HG03060 (cell line): Measurements from ENCODE around the gene PREX1.
"Not testable (repeated sequence)": the region's sequence is repeated elsewhere in the genome, so short reads cannot be mapped to it uniquely, and the experiment has no call there.

Experiments used
- ATAC-seq: cut with Tn5 transposase; IDR thresholded peaks from one replicate; pipeline ENCODE4 v1.9.1; 2021; ENCODE audit warnings: low read depth, moderate number of reproducible peaks; ENCODE audit not compliant: unreplicated experiment

Gene PREX1, protein sequence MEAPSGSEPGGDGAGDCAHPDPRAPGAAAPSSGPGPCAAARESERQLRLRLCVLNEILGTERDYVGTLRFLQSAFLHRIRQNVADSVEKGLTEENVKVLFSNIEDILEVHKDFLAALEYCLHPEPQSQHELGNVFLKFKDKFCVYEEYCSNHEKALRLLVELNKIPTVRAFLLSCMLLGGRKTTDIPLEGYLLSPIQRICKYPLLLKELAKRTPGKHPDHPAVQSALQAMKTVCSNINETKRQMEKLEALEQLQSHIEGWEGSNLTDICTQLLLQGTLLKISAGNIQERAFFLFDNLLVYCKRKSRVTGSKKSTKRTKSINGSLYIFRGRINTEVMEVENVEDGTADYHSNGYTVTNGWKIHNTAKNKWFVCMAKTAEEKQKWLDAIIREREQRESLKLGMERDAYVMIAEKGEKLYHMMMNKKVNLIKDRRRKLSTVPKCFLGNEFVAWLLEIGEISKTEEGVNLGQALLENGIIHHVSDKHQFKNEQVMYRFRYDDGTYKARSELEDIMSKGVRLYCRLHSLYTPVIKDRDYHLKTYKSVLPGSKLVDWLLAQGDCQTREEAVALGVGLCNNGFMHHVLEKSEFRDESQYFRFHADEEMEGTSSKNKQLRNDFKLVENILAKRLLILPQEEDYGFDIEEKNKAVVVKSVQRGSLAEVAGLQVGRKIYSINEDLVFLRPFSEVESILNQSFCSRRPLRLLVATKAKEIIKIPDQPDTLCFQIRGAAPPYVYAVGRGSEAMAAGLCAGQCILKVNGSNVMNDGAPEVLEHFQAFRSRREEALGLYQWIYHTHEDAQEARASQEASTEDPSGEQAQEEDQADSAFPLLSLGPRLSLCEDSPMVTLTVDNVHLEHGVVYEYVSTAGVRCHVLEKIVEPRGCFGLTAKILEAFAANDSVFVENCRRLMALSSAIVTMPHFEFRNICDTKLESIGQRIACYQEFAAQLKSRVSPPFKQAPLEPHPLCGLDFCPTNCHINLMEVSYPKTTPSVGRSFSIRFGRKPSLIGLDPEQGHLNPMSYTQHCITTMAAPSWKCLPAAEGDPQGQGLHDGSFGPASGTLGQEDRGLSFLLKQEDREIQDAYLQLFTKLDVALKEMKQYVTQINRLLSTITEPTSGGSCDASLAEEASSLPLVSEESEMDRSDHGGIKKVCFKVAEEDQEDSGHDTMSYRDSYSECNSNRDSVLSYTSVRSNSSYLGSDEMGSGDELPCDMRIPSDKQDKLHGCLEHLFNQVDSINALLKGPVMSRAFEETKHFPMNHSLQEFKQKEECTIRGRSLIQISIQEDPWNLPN (N-terminal part only)

DNA sequence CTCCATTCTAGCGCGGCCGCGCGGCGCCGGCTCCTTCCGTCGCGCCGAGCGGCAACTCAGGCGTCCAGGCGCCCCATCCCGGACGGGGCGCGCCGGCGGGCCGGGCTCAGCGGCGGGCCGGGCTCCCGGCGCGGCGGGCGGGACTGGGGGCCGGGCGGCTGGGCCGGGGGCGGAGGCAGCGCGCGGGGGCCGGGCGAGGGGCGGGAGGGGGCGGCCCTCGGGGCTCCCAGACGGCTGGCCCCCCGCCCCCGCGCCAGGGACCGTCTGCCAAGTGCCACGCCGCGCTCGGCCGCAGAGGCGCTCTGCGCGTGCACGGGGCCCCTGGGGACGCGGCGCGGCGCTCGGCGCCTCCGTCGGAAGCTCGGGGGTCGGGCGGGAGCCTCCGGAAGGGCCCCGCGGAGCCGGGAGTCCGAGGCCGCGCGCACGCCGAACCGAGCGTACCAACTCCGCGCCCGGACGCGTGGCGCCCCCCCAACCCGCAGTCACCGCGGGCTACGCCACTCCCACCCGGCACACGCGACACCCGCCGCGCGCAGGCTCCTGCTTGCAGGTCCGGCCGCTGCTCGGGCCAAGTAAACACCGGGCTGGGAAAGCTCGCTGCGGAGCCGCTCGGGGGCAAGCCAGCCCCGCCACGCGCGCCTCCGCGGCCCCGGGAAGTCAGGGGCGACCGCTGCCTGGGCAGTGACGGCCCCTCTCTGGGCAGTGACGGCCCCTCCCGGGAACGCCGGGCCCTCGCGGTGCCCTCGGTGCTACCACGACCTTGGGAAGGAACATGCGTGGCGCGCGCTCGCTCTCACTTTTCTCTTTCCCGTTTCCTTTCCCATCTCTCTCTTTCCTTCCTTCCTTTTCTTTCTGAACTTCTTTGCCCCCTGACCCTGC lies at the start of gene PREX1:
Gene PREX1 (minus strand): TSS at position 145 of the 879 bp plus-strand sequence. CDS start 139 bp downstream, at position 6.
- no peak for ATAC-seq

DNA sequence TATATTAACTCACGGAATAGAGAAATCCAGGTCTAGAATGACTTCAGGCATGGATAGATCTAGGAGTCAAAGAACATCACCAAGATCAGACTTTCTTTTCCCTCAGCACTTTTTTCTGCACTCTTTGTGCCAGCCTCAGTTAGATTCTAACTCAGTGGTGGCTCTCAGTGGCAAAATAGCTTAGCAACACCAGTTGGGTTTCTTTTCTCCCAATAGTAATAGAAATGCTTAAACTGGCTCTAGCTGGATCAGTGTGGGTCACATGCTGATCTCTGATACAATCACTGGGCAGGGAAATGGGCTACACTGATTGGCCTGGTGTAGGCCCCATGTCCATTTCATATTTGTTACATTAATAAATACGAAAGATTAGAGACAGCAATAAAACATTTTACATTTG lies 49.5 kb upstream of the PREX1 start:
- no peak for ATAC-seq

DNA sequence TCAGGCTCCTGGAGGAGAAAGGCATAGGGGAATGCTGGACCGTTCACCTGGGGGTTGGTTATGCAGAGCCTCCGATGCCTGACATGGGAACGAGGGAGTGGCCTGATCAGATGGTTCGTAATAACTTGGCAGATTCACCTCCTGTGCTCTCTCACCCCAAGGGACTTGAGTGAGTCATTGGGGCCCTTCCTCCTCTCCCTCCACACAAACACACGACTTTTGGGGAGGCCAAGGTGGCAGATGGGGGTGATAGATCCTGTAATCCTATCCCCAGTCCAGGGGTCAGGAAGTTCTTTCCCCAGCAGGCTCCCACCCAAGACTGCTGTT lies 48.1 kb upstream of the PREX1 start:
- ATAC-seq: no peak

DNA sequence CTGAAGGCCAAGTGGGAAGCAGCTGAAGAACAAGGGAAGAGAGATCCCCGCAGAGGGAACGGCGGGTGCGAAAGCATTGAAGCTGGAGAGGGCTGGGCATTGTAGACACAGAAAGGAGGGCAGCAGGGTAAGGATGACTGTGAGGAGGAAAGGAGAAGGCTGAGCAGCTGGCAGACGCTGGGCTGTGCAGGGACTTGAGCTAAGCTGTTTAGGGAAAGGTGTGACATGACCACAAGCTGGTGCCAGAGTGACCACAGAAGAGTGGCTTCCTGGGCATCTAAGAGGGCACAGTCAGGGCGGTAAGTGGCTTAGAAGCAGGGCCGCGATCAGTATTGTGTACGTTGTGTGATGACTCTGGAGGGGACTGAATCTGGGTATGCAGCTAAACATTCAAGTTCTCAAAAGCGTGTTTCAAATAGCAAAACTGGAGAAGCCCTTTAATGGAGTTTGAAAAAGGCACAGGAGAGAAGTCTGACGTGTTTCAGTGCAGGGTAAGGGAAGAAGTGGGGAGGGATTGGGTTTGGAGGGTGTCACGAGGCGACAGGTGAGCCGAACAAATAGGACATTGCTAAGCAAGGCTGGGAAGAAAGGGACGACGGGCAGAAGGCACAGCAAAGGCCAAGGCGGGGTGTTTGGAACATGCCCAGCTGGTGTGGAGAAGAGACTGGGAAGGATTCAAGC lies 47.6 kb upstream of the PREX1 start:
- no peak for ATAC-seq

DNA sequence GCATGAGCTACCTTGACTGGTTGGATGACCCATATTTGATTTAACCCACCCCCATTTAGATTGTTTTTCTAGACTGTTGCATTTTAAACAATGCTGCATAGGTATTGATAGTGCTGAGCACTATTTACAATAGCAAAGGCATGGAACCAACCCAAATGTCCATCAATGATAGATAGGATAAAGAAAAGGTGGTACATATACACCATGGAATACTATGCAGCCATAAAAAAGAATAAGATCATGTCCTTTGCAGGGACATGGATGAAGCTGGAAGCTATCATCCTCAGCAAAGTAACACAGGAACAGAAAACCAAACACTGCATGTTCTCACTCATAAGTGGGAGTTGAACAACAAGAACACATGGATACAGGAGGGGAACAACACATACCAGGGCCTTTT lies 41.6 kb upstream of the PREX1 start:
- not testable (repeated sequence) for ATAC-seq

DNA sequence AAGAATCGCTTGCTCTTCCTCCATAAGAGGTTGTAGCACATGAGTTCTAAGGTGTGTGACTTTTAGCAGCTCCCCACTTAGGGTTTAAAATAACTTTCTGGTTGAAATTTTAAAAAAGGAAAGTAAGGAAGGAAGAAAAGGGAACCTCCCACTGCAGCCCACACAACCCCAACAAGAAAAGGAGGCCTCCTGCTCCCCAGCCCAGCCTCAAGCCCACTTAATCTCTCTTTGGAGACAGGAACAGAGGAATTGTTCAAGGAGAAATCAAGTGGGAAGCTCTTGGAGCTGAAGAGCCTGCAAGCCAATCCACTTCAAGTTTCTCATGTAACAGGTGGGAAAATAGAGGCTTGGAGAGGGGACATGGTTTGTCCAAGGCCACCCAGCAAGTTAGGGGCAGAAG lies 39.1 kb upstream of the PREX1 start:
- ATAC-seq: no peak

DNA sequence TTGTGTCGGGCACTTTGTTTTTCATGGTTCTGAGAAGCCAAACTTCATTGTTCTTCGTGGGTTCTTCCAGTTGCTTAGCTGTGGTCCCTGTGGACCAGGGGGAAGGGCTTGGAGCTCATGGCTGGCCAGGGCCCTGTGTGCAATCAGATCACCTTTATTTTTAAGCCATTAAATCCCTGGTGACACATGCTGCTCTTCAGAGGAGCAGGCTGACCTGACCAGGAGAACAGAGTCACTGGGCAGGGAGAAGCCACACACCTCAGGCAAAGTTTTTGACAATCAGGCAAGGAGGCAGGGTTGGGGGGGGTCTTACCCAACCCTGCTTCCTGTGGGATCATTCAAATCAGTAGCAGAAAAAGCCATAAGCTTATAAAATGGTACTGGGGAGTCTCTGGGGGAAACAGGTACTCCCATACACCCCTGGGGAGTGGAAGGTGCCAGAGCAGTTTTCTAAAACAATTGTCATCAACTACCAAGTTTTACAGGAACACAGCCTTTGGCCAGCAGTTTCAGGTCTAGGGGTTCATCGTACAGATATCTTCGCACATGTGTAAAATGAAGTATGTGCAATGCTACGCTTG lies 37.0 kb upstream of the PREX1 start:
- no peak for ATAC-seq

DNA sequence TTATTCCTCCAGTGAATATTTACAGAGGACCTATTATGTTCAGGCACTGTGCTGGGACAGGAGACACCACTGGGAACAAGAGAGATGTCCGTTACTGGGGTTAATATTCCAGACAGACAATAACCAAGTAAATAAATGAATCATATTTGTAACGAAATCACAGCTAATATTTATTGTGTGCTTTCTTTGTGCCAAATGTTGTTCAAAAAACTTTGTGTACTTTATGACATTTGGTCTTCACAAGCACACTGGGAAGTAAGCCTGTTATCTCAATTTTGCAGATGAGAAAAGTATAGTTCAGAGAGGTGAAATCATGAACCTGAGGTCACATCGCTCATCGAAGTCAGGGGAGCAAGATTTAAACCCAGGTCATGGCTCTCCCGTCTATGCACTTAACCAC lies 36.5 kb upstream of the PREX1 start:
- ATAC-seq: no peak

DNA sequence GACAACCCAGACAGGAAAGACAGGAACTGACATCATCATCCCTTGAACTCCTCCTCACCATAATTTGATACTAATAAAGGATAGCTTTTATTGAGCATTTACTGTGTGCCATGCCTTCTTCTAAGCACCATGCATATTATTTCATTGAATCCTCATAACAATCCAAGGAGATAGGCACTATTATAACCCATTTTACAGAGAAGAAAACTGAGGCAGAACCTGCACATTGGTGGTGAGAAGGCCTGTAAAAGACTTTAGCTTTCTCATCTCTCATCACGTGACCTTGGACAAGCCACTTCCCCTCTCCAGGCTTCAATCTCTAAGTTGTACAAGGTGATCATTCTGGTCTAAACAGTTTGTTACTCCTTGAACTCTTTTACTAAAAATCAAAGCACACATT lies 34.5 kb upstream of the PREX1 start:
- ATAC-seq: no peak

DNA sequence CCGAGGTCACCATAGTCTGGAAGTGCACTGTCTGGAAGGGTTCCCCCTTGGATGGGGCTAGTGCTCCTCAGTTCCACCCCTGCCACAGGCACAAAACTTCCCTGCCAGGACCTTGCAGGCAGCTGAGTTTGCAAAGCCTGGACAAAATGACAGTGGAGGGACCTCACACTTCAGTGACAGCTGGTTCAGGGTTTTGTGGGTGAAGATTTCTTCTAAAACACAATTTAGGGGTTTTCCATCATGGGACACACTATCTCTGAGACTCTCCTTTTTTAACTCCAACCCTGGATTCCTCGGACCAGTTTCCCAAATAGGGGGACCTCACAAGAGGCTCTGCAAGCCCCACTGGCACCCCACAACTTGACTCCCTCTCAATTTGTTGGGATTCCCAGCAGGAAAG lies 33.6 kb upstream of the PREX1 start:
- ATAC-seq: no peak

DNA sequence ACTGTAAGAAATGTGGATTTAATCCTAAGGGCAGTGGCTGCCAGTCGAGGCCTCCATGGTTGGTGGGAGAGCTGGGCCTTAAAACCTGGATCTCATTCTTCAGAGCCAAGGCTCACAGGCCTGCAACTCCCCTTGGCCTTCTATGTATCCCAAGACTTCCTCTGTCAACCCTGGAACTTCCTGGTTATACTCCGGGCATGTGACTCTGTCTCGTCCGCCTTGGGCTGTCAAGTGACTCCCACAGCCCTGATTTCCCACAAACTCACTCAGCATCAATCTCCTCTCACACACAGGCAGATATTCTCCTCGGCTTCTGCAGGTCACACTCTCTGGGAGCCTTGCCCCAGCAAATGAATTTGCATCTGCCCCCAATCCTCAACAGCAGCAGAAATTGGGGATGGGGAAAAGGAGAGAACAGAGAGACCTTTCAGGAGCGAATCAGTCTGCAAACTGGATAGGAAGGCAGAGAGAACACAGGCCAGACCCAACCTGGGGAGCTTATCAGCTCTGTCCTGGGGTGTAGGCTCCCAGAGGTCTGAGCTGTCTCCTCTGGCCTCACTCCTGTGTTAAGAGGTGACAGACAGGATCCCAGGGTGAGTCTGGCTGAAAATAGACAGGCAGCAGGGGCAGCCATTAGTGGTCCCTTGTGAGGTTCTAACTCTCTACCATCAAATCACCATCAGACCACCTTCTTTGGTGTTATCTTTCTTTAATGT lies 30.4 kb upstream of the PREX1 start:
- ATAC-seq: no peak

DNA sequence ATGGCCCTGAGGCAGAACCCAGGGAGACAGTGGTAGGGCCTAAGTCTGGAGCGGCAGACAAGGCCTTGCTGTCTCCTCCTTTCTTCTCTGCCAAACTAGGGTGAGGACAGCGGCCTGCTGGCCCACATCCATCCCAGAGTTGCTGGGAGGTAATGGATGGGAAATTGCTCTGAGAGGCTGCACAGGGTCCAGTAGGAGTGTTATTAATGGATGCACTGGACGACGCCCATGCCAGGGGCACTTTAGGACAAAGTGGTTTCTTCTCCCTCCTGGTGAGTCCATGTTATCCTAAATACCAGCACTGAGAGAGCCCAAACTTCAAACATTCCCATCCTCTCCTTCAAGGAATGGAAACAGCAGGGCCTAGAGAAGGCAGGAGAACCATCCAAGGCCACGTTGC lies 28.3 kb upstream of the PREX1 start:
- ATAC-seq: no peak

DNA sequence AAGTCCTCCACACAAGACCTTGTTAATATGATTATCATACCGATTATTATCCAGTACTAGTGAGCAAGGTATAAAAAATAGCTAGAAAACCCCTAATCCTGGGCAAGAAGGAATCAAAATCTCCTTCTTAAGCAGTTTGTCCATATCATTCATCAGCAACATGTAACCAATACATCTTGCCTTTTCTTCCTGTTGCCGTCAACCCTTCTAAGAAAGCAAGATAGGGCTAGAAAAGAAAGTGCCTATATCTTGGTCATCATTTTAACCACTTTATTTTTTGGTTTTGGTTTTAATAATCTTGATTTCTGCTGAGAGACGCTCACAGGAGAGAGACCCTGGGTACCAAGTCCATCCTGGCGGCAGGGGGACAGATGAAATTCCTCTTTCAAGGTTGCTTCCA lies 27.2 kb upstream of the PREX1 start:
- no peak for ATAC-seq

DNA sequence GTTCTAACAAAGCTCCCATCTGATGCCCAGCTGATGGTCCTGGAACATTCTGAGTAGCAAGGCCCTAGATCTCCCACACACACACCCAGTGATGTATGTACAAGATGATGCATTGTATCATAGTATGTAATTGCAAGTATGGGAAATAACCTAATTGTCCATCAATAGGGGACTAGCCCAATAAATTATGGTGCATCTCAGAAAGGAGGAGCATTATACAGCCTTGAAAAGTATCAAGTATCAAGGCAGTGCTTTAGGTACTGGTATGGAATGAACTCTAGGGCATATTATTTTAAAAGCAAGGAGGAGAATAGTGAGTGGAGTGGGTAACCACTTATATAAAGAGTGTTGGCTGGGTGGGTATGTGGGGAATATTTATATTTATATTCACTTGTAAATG lies 24.8 kb upstream of the PREX1 start:
- ATAC-seq: no peak

DNA sequence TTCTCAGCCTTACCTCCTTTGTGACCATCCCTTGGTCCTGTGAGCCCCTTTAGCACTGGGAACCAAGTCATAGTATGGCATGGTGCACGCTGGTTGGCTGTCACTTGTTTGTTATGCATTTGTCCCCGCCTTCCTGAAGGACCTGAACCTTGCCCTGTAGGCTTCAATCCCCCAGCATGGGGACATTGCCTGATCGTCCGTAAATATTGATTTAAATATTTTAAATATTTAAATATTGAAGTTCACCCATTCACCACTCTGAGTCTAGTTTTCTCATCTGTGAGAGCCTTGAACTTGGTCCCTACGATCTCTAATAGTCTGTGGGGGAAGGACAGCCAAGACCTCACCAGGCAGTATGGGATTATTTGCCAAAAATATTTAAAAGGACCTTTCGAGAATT lies 23.8 kb upstream of the PREX1 start:
- no peak for ATAC-seq

DNA sequence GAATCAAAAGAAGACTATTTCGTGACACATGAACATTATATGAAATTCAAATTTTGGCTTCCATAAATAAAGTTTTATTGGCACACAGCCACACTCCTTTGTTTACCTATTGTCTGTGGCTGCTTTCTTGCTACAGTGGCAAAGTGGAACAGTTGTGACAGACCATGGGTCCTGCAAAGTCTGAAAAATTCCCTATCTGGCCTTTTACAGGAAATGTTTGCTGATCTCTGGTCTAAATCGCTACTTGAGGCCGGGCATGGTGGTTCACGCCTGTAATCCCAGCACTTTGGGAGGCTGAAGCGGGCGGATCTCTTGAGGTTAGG lies 23.1 kb upstream of the PREX1 start:
- ATAC-seq: no peak

DNA sequence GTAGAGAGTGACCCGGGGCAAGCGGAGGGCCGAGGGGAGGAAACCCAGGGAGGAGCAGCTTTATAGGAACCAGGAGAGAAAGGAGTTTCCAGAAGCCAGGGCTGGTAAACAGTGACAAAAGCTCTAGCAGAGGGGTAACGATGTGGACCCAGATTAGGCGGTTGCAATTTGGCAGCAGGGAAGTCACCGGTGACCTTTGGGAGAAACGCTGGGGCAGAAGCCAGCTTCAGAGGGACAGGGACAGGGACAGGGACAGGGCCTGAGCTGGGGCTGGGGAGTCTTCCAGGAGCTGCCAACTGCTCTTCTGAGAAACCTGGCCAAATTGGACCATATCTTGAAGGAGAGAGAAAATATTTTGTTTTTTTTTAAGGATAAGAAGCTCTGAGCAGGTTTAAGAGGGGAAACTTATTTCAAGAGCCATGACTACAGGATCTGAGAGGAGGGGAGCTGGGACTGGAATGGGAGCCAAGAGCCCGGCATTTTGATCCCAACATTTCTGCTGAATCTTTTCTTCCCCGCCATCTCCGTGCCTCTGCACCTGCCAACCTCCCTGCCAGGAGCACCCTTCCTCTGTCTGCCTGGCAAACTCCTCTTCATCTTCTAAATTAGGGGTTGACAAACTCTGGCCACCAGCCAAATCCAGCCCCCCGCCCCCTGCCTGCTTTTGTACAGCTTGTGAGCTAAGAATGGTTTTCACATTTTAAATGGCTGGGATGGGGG lies 22.6 kb upstream of the PREX1 start:
- ATAC-seq: no peak

DNA sequence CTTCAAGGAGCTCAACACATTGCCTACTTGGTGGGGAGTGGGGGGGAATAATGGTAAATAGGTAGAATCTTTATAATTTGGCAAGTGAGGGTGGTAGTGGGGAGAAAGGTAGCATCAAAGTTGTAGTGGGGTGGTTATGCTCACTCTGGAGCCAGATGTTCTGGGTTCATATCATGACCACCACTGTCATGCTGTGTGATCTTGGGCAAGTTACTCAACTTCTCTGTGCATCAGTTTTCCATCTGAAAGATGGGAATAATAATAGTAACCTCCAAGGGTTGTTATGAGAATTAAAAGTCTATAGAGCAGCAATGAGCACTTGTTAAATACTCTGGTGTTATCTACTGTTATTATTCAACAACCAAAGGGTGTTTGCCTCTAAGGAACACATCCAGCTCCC lies 22.0 kb upstream of the PREX1 start:
- no peak for ATAC-seq
